Loucy (cell line): ENCODE results near the gene PIBF1.

Experiments used
- H2AFZ ChIP-seq: fragments of 200-600 bp; sonication (generic); 2 replicates; pipeline ENCODE4 v1.6.0; 2016; ENCODE audit warnings: antibody characterized with exemption, mild to moderate bottlenecking, low read length, moderate library complexity
- H3F3A ChIP-seq: fragments of 200-600 bp; 2 replicates; pipeline ENCODE4 v1.6.0; 2016; ENCODE audit warnings: antibody characterized with exemption, low read depth, mild to moderate bottlenecking
- H3K27me3 ChIP-seq: fragments of 200-600 bp; sonication (generic); 2 replicates; pipeline ENCODE4 v1.6.1; 2014; ENCODE audit warnings: low read length, mild to moderate bottlenecking; ENCODE audit not compliant: insufficient read depth, poor library complexity, severe bottlenecking
- H3K36me3 ChIP-seq: fragments of 200-600 bp; sonication (generic); 2 replicates; pipeline ENCODE4 v1.6.1; 2016; ENCODE audit warnings: low read length; ENCODE audit not compliant: insufficient read depth
- H3K4me1 ChIP-seq: fragments of 200-600 bp; sonication (generic); 2 replicates; pipeline ENCODE4 v1.5.1; 2014; ENCODE audit warnings: low read length, mild to moderate bottlenecking; ENCODE audit not compliant: insufficient read depth, poor library complexity, severe bottlenecking
- H3K4me2 ChIP-seq: fragments of 200-600 bp; sonication (generic); 2 replicates; pipeline ENCODE4 v1.6.0; 2014; ENCODE audit warnings: antibody characterized with exemption, low read length, low read depth, mild to moderate bottlenecking; ENCODE audit not compliant: poor library complexity, severe bottlenecking
- H3K4me3 ChIP-seq: fragments of 200-600 bp; sonication (generic); 2 replicates; pipeline ENCODE4 v1.5.1; 2014; ENCODE audit warnings: low read length, mild to moderate bottlenecking, mixed read lengths; ENCODE audit not compliant: poor library complexity, severe bottlenecking
- H3K79me2 ChIP-seq: fragments of 200-600 bp; sonication (generic); 2 replicates; pipeline ENCODE4 v1.6.1; 2014; ENCODE audit warnings: low read length; ENCODE audit not compliant: insufficient read depth
- H3K9ac ChIP-seq: fragments of 200-600 bp; sonication (generic); 2 replicates; pipeline ENCODE4 v1.6.0; 2014; ENCODE audit warnings: mild to moderate bottlenecking, low read depth, low read length, moderate library complexity; ENCODE audit not compliant: poor library complexity, severe bottlenecking
- H3K9me2 ChIP-seq: fragments of 200-600 bp; sonication (generic); replicated peaks from 2 replicates; pipeline ENCODE4 v1.6.1; 2016; ENCODE audit warnings: low read depth, low read length, mixed read lengths
- H3K9me3 ChIP-seq: fragments of 200-600 bp; sonication (generic); 2 replicates; pipeline ENCODE4 v1.6.1; 2014; ENCODE audit warnings: mild to moderate bottlenecking, antibody characterized with exemption, low read length, low read depth; ENCODE audit not compliant: insufficient read depth
- H4K20me1 ChIP-seq: fragments of 200-600 bp; sonication (generic); 2 replicates; pipeline ENCODE4 v1.6.0; 2014; ENCODE audit warnings: antibody characterized with exemption, low read length, mild to moderate bottlenecking; ENCODE audit not compliant: insufficient read depth, poor library complexity, severe bottlenecking
- EZH2phosphoT487 ChIP-seq: fragments of 200-600 bp; IDR thresholded peaks from 2 replicates; pipeline ENCODE4 v1.6.1; 2018; ENCODE audit warnings: antibody characterized with exemption, mild to moderate bottlenecking, moderate library complexity, borderline replicate concordance
- TF ChIP-seq, protein P1 (sequence below): fragments of 200-600 bp; sonication (generic); conservative IDR thresholded peaks from 2 replicates; pipeline ENCODE4 v1.5.1; 2014; ENCODE audit warnings: mild to moderate bottlenecking, antibody characterized with exemption, low read length

PIBF1 gene

GRCh38 chr13:73058064-73058313 is 276.1 kb downstream of the PIBF1 start:
- H3K4me2 ChIP-seq: peak overlapping the region; percentile 55
- H3K9me3 ChIP-seq: no peaks in the 10 kb centered on the region
- H4K20me1 ChIP-seq: no peaks in the 10 kb centered on the region
- 0 out of 2 replicates have a peak overlapping the region, but pooled peaks have one; percentile 68 for H2AFZ ChIP-seq
- no peak overlapping the region for H3K4me3 ChIP-seq
- no peak overlapping the region for H3K9ac ChIP-seq
- H3K27me3 ChIP-seq: peaks cover 5% of the 10 kb centered on the region
- H3K79me2 ChIP-seq: no peaks in the 10 kb centered on the region
- no peaks in the 10 kb centered on the region for H3K9me2 ChIP-seq
- H3F3A ChIP-seq: no peaks in the 10 kb centered on the region
- TF ChIP-seq, protein P1, sequence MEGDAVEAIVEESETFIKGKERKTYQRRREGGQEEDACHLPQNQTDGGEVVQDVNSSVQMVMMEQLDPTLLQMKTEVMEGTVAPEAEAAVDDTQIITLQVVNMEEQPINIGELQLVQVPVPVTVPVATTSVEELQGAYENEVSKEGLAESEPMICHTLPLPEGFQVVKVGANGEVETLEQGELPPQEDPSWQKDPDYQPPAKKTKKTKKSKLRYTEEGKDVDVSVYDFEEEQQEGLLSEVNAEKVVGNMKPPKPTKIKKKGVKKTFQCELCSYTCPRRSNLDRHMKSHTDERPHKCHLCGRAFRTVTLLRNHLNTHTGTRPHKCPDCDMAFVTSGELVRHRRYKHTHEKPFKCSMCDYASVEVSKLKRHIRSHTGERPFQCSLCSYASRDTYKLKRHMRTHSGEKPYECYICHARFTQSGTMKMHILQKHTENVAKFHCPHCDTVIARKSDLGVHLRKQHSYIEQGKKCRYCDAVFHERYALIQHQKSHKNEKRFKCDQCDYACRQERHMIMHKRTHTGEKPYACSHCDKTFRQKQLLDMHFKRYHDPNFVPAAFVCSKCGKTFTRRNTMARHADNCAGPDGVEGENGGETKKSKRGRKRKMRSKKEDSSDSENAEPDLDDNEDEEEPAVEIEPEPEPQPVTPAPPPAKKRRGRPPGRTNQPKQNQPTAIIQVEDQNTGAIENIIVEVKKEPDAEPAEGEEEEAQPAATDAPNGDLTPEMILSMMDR: no peak
- no peak for TF ChIP-seq EZH2phosphoT487
- H3K36me3 ChIP-seq: no peaks in the 10 kb centered on the region
- no peaks in the 10 kb centered on the region for H3K4me1 ChIP-seq

DNA sequence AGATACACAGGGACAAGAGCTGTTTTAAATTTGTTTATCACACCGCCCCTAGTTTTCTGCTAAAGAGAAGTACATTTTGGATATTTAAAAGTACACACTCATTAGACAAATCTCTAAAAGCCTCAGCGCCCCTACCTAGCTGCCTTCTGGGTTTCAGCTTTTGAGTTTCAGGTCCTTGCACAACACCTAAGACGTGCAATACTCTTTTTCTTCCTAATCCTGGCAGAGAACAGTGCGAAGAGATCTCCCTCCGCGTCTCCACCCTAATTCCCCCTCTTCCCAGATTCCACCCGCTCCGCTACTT is 276.5 kb downstream of the PIBF1 start:
- Histone ChIP-seq H3K4me2 (peak overlapping the region; percentile 55), H3K4me3 (peak overlapping the region; percentile 73), H3K27me3 (peaks cover 5% of the 10 kb centered on the region), H3K9ac (no peak overlapping the region), H3K79me2 (no peaks in the 10 kb centered on the region), H3K9me3 (no peaks in the 10 kb centered on the region), H4K20me1 (no peaks in the 10 kb centered on the region), H3F3A (no peaks in the 10 kb centered on the region), H3K9me2 (no peaks in the 10 kb centered on the region), H3K36me3 (no peaks in the 10 kb centered on the region), H3K4me1 (no peaks in the 10 kb centered on the region), H2AFZ (peak overlapping the region; percentile 68)
- no peak for TF ChIP-seq EZH2phosphoT487
- TF ChIP-seq, protein P1: no peak

- Histone ChIP-seq H3K79me2 (no peaks in the 10 kb centered on the region), H4K20me1 (no peaks in the 10 kb centered on the region), H3K9ac (peak within 1 kb of the TSS; percentile 57), H3K4me3 (peak within 1 kb of the TSS; percentile 73), H2AFZ (peak within 1 kb of the TSS; percentile 76), H3K27me3 (peaks cover 5% of the 10 kb centered on the region), H3K4me1 (no peaks in the 10 kb centered on the region), H3K9me3 (no peaks in the 10 kb centered on the region), H3K4me2 (peak within 1 kb of the TSS; percentile 55), H3K9me2 (no peaks in the 10 kb centered on the region), H3K36me3 (no peaks in the 10 kb centered on the region), H3F3A (no peaks in the 10 kb centered on the region)
- TF ChIP-seq, protein P1: no peak
- no peak for TF ChIP-seq EZH2phosphoT487
Observed at GRCh38 chr13:73058736-73059459, 277.0 kb downstream of the PIBF1 start, which contains the start of gene KLF5. KLF5 (plus strand) TSS chr13:73059005; CDS start chr13:73059328, 323 bp downstream.
